SJSA1 (cell line): ENCODE data around the gene HLA-DMA. TPM values are rescaled to one million over a fixed set of nuclear protein-coding genes. Genes with fewer than 3 reads are reported as not detected.
"Not testable (repeated sequence)": the region's sequence is repeated elsewhere in the genome, so short reads cannot be mapped to it uniquely, and the experiment has no call there.

Experiments used
- DNase-seq, 2 experiments: peaks; one replicate each; pipeline ENCODE4 v3.0.0-alpha.2; 2015 to 2020; ENCODE audit warnings: low spot score in 2 of 2, low read depth in 1 of 2
- H3K27ac ChIP-seq: fragments of 250-450 bp; sonication (Bioruptor Pico); 2 replicates; pipeline ENCODE4 v1.5.1; 2020; ENCODE audit warnings: mild to moderate bottlenecking, moderate library complexity
- H3K27me3 ChIP-seq: fragments of 250-450 bp; sonication (Bioruptor Pico); replicated peaks from 2 replicates; pipeline ENCODE4 v1.5.1; 2020; ENCODE audit warnings: mild to moderate bottlenecking, moderate library complexity
- H3K36me3 ChIP-seq: fragments of 250-450 bp; sonication (Bioruptor Pico); 2 replicates; pipeline ENCODE4 v1.5.1; 2020; ENCODE audit warnings: mild to moderate bottlenecking
- H3K4me1 ChIP-seq: fragments of 250-450 bp; sonication (Bioruptor Pico); replicated peaks from 2 replicates; pipeline ENCODE4 v1.6.1; 2021; ENCODE audit warnings: mild to moderate bottlenecking
- H3K4me3 ChIP-seq: fragments of 250-450 bp; sonication (Bioruptor Pico); 2 replicates; pipeline ENCODE4 v1.5.1; 2020; ENCODE audit warnings: mild to moderate bottlenecking
- H3K9me3 ChIP-seq: fragments of 250-450 bp; sonication (Bioruptor Pico); replicated peaks from 2 replicates; pipeline ENCODE4 v1.5.1; 2020; ENCODE audit warnings: mild to moderate bottlenecking
- total RNA-seq: library from RNA; depleted of rRNA; stranded (reverse); fragments of >200 nt; shearing (Covaris generic); gene quantifications from 2 replicates; pipeline ENCODE4 v1.2.3, GENCODE V29; 2014

The HLA-DMA gene
- total RNA-seq, 1 experiment from 2014 or later: 0.24 TPM

GRCh38 chr6:32954986-32955802, 2.3 kb upstream of the HLA-DMA start:
- H3K4me1 ChIP-seq: no peaks in the 10 kb centered on the region
- no peaks in the 10 kb centered on the region for H3K9me3 ChIP-seq
- no peak overlapping the region for H3K4me3 ChIP-seq
- no peak for DNase-seq
- H3K27me3 ChIP-seq: no peaks in the 10 kb centered on the region
- no peak overlapping the region for H3K27ac ChIP-seq
- H3K36me3 ChIP-seq: no peaks in the 10 kb centered on the region

GRCh38 chr6:32954267-32954666, 1.4 kb upstream of the HLA-DMA start:
- H3K27me3 ChIP-seq: no peaks in the 10 kb centered on the region
- H3K4me1 ChIP-seq: no peaks in the 10 kb centered on the region
- no peaks in the 10 kb centered on the region for H3K9me3 ChIP-seq
- no peak for DNase-seq
- no peak overlapping the region for H3K27ac ChIP-seq
- no peak overlapping the region for H3K4me3 ChIP-seq
- H3K36me3 ChIP-seq: no peaks in the 10 kb centered on the region

- Histone ChIP-seq H3K9me3 (no peaks in the 10 kb centered on the region), H3K4me3 (no peak overlapping the region), H3K27me3 (no peaks in the 10 kb centered on the region), H3K36me3 (no peaks in the 10 kb centered on the region), H3K27ac (no peak overlapping the region), H3K4me1 (no peaks in the 10 kb centered on the region)
- DNase-seq: no peak
These were observed 878 bp upstream of the HLA-DMA start for GRCh38 chr6:32953775-32954174.

- no peak overlapping the region for H3K4me3 ChIP-seq
- H3K4me1 ChIP-seq: no peaks in the 10 kb centered on the region
- no peaks in the 10 kb centered on the region for H3K9me3 ChIP-seq
- no peak for DNase-seq
- no peak overlapping the region for H3K27ac ChIP-seq
- no peaks in the 10 kb centered on the region for H3K36me3 ChIP-seq
- 0 out of 2 replicates have a peak, but pooled peaks cover 18% of the 10 kb centered on the region for H3K27me3 ChIP-seq
These were observed 2.4 kb downstream of the HLA-DMA start for GRCh38 chr6:32950449-32950848.

- Histone ChIP-seq H3K4me3 (no peak overlapping the region), H3K27ac (no peak overlapping the region), H3K9me3 (no peaks in the 10 kb centered on the region), H3K27me3 (0 out of 2 replicates have a peak, but pooled peaks cover 18% of the 10 kb centered on the region), H3K4me1 (no peaks in the 10 kb centered on the region), H3K36me3 (no peaks in the 10 kb centered on the region)
- no peak for DNase-seq
These were observed 2.9 kb downstream of the HLA-DMA start for GRCh38 chr6:32950010-32950409.

GRCh38 chr6:32949113-32949512, 3.8 kb downstream of the HLA-DMA start:
- H3K36me3 ChIP-seq: no peaks in the 10 kb centered on the region
- H3K27me3 ChIP-seq: 0 out of 2 replicates have a peak, but pooled peaks cover 18% of the 10 kb centered on the region
- no peak overlapping the region for H3K4me3 ChIP-seq
- no peaks in the 10 kb centered on the region for H3K4me1 ChIP-seq
- H3K9me3 ChIP-seq: no peaks in the 10 kb centered on the region
- no peak for DNase-seq
- no peak overlapping the region for H3K27ac ChIP-seq

- Histone ChIP-seq H3K36me3 (no peaks in the 10 kb centered on the region), H3K9me3 (no peaks in the 10 kb centered on the region), H3K27ac (no peak overlapping the region), H3K4me1 (no peaks in the 10 kb centered on the region), H3K27me3 (0 out of 2 replicates have a peak, but pooled peaks cover 18% of the 10 kb centered on the region), H3K4me3 (no peak overlapping the region)
- DNase-seq: no peak
These were observed 5.1 kb downstream of the HLA-DMA start for GRCh38 chr6:32947552-32948465.

- no peaks in the 10 kb centered on the region for H3K9me3 ChIP-seq
- DNase-seq: no peak
- no peaks in the 10 kb centered on the region for H3K4me1 ChIP-seq
- H3K36me3 ChIP-seq: no peaks in the 10 kb centered on the region
- no peak overlapping the region for H3K4me3 ChIP-seq
- no peak overlapping the region for H3K27ac ChIP-seq
- H3K27me3 ChIP-seq: peaks cover 24% of the 10 kb centered on the region
These were observed 6.0 kb downstream of the HLA-DMA start for GRCh38 chr6:32946893-32947292.

GRCh38 chr6:32945953-32946352, 6.9 kb downstream of the HLA-DMA start:
- H3K27ac ChIP-seq: no peak overlapping the region
- no peaks in the 10 kb centered on the region for H3K4me1 ChIP-seq
- peaks cover 24% of the 10 kb centered on the region for H3K27me3 ChIP-seq
- no peaks in the 10 kb centered on the region for H3K9me3 ChIP-seq
- no peak overlapping the region for H3K4me3 ChIP-seq
- no peaks in the 10 kb centered on the region for H3K36me3 ChIP-seq
- DNase-seq: no peak

GRCh38 chr6:32945108-32945760, 7.7 kb downstream of the HLA-DMA start:
- no peak overlapping the region for H3K4me3 ChIP-seq
- DNase-seq: no peak
- no peak overlapping the region for H3K27ac ChIP-seq
- no peaks in the 10 kb centered on the region for H3K4me1 ChIP-seq
- H3K9me3 ChIP-seq: no peaks in the 10 kb centered on the region
- peaks cover 30% of the 10 kb centered on the region for H3K27me3 ChIP-seq
- no peaks in the 10 kb centered on the region for H3K36me3 ChIP-seq

GRCh38 chr6:32943864-32944649, 8.8 kb downstream of the HLA-DMA start:
- Histone ChIP-seq H3K27ac (no peak overlapping the region), H3K4me3 (no peak overlapping the region)

GRCh38 chr6:32942555-32943123, 10.3 kb downstream of the HLA-DMA start:
- H3K27me3 ChIP-seq: peaks cover 37% of the 10 kb centered on the region

More at GRCh38 chr6:32943864-32944649, 8.8 kb downstream of the HLA-DMA start:
- no peaks in the 10 kb centered on the region for H3K9me3 ChIP-seq
- no peak for DNase-seq
- peaks cover 36% of the 10 kb centered on the region for H3K27me3 ChIP-seq
- H3K36me3 ChIP-seq: no peaks in the 10 kb centered on the region
- no peaks in the 10 kb centered on the region for H3K4me1 ChIP-seq

More at GRCh38 chr6:32942555-32943123, 10.3 kb downstream of the HLA-DMA start:
- not testable (repeated sequence) for H3K4me1 ChIP-seq, H3K4me3 ChIP-seq, H3K9me3 ChIP-seq, H3K36me3 ChIP-seq, DNase-seq, H3K27ac ChIP-seq
